GM12873 (cell line): ENCODE data around the gene SH3RF3.

Experiments used
- TF ChIP-seq, protein P1 (sequence below): IDR thresholded peaks from 2 replicates; pipeline ENCODE4 v1.5.1; 2012; ENCODE audit warnings: low read depth, mild to moderate bottlenecking, moderate library complexity, low read length, control low read depth; ENCODE audit not compliant: insufficient read depth; ENCODE audit errors: missing control alignments

The SH3RF3 gene

DNA sequence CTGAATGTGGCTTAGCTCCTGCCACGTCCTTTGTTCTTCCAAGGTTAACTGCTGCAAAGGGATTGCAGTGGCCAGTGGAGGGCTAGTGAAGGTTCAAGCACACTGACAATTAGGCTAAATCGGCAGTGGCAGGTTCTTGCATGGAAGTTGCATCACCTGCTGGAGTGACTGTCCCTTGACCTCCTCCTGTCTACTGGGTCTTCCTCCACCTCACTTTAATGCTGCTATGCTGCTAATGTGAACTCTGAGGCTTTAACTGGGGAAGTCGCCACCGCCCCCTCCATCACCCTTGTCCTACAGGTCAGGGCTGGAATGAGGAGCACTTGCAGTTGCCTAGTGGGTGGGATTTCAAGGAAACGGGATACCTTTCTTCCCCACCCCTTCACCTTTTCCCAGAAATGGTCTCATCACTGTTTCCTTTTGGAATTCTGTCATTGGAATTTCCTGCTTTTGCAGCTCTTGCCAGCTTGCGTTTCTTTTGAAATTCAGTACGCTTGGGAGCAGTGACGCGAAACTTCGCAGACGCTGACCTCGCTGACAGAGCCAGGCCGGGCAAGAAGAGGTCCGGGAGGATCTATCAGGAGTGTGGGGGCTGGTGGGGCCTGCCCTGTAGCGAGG, 150.3 kb downstream of the SH3RF3 start:
- TF ChIP-seq, protein P1, sequence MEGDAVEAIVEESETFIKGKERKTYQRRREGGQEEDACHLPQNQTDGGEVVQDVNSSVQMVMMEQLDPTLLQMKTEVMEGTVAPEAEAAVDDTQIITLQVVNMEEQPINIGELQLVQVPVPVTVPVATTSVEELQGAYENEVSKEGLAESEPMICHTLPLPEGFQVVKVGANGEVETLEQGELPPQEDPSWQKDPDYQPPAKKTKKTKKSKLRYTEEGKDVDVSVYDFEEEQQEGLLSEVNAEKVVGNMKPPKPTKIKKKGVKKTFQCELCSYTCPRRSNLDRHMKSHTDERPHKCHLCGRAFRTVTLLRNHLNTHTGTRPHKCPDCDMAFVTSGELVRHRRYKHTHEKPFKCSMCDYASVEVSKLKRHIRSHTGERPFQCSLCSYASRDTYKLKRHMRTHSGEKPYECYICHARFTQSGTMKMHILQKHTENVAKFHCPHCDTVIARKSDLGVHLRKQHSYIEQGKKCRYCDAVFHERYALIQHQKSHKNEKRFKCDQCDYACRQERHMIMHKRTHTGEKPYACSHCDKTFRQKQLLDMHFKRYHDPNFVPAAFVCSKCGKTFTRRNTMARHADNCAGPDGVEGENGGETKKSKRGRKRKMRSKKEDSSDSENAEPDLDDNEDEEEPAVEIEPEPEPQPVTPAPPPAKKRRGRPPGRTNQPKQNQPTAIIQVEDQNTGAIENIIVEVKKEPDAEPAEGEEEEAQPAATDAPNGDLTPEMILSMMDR = no peak

DNA sequence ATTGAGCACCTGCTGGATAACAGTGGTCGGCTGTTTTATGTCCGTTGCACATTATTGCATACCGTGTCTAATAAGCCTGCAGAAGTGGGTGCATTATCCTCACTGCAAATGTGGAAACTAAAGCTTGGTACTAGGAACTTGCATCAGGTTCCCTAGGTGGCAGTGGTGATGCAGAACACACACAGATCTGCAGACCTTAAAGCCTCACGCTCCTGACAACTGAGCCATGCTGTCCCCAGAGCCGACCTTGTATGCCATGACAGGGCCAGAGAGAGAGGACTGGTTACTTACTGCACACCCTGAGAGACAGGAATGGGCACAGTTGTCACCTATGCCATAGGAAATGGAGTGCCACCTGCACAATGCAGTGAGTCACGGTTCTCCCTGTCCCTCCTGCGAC, 151.8 kb downstream of the SH3RF3 start:
- TF ChIP-seq, protein P1 = no peak

DNA sequence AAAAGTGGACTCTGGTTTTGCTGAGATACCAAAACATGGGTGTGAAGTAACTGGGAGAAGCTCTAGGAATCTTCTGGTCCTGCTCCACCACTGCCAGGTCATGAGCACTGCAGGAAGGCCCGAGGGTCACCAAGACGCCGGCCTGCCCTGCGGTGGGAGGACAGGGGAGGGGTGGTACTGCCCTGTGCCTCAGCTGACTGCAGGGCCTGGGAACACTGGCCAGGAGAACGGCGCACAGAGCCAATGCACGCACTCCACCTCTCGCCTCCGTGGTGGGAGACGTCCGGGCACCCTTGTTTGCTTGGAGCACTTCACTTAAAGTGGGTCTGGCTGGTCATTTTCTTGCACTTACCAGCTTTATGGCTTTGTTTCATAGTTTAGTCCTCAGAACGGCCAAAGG, 153.4 kb downstream of the SH3RF3 start:
- TF ChIP-seq, protein P1 = no peak

DNA sequence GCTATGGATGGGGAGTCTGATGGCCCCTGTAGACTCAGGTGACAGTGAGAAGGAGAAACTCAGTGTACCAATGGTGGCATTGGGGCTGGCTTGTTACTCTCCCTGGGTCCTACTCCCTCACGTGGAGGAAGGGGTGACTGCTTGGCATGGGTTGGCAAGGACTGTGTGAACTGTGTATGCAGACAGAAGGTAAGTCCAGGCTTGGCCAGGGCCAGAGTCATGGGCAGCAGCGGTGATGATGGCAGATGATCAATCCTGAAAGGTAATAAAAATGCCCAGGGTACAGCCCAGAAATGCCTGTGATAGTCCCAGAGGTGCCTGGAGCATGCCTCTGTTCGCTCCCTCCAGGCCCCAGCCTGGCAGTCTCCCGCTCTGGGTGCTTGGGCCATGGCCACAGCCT, 153.9 kb downstream of the SH3RF3 start:
- TF ChIP-seq, protein P1 = no peak

DNA sequence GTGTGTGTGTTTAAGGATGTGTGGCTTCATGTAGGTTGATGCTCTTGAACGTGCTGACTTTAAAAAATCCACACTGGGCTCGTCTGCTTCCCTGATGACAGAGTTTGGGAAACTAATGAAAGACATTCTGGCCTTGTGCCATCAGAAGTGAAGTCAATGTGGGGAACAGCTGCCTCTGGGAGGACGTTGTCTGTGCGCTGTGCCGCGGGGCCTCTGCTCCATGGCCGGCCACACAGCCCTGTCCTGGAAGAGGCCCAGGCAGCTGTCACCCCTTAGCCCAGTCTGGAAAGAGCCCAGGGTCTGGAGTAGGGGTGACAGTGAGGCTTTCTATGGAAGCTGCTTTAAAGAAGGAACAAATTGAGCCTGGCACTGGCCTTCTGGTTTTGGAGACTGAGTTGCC, 155.8 kb downstream of the SH3RF3 start:
- TF ChIP-seq, protein P1 = no peak

DNA sequence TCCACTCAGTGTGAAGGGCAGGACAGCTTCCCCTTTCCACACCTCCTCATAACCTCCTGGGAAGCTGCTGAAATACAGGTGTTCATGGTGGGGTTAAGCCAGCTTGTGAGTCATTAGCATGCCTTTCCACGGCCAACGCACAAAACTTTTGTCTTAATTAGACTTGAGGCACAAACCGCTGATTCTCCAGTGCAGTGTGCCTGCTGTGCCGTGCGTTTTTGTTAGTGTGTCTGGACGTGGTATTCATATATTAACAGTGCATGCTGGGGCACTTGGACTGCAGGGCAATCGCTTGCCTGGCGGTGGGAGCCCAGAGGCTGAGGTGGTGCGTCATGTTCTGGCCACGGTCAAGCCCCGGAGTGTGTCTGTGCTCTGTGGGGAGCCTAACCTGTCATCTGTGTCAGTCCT, 156.2 kb downstream of the SH3RF3 start:
- TF ChIP-seq, protein P1 = no peak

DNA sequence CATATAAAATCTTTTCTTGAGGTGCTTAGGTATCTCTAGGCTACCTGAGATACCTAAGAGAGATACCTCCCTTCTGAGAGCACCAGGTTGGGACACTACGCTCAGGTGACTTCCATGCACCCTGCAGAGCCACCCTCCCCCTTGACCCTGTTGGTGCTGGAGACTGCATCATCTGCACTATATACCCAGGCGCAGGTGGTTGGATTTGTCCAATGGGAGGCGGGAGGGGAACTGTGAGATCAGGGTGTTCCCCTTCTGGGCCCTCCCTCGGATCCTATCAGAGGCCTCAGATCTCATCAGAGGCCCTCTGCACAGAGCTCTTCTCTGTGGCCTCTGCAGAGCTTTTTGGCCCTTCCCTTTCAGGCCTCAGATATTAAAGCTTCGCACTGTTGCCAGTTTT, 158.4 kb downstream of the SH3RF3 start:
- TF ChIP-seq, protein P1 = no peak
